WTC11 (cell line): ENCODE measurements around the gene GXYLT2.

ENCODE experiments used
- CBFB ChIP-seq: sonication (generic); formaldehyde crosslinking; IDR thresholded peaks from 2 replicates; pipeline ENCODE4 v1.8.1; 2022; ENCODE audit warnings: mild to moderate bottlenecking, low read depth, missing genetic modification reagents
- JUN ChIP-seq: sonication (generic); formaldehyde crosslinking; IDR thresholded peaks from 2 replicates; pipeline ENCODE4 v1.8.0; 2023; ENCODE audit warnings: mild to moderate bottlenecking, missing genetic modification reagents
- NFYB ChIP-seq: sonication (generic); formaldehyde crosslinking; conservative IDR thresholded peaks from 2 replicates; pipeline ENCODE4 v1.8.0; 2022; ENCODE audit warnings: low read depth, missing genetic modification reagents
- TEAD4 ChIP-seq: sonication (generic); formaldehyde crosslinking; IDR thresholded peaks from 2 replicates; pipeline ENCODE4 v1.8.0; 2022; ENCODE audit warnings: mild to moderate bottlenecking, missing genetic modification reagents
- ZNF671 ChIP-seq: fragments of 250-450 bp; sonication (Bioruptor Pico); IDR thresholded peaks from 2 replicates; pipeline ENCODE4 v1.8.0; 2021; ENCODE audit warnings: mild to moderate bottlenecking
- TF ChIP-seq, protein P1 (sequence below): fragments of 200-600 bp; IDR thresholded peaks from 2 replicates; pipeline ENCODE4 v1.8.0; 2022; ENCODE audit warnings: antibody characterized with exemption
- TF ChIP-seq, protein P2 (sequence below): sonication (generic); formaldehyde crosslinking; IDR thresholded peaks from 2 replicates; pipeline ENCODE4 v1.8.1; 2022; ENCODE audit warnings: low read depth, missing genetic modification reagents, borderline replicate concordance
- TF ChIP-seq, protein P3 (sequence below): sonication (generic); formaldehyde crosslinking; IDR thresholded peaks from 2 replicates; pipeline ENCODE4 v1.8.1; 2022; ENCODE audit warnings: mild to moderate bottlenecking, missing genetic modification reagents, moderate library complexity, borderline replicate concordance
- TF ChIP-seq, protein P4 (sequence below): sonication (generic); formaldehyde crosslinking; IDR thresholded peaks from 2 replicates; pipeline ENCODE4 v1.8.0; 2022; ENCODE audit warnings: mild to moderate bottlenecking, missing genetic modification reagents

DNA sequence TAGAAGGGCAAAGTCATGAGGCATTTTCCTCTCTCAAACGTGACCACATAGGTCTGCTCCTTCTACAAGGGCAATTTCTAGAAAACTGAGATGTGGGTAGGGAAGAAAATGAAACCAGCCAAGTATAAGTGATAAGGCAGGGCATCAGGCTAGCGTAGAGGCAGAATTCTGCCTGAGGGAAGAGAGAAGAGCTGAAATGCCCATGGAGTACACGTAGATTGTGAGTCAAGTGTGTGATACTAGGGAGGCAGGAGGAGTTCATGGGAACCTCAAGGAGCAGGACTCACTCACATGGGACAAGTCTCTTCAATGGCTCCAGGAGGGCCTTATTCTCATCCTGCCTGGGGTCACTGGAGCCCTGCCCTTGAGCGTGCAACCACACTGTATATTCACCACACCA lies 73.9 kb downstream of the GXYLT2 start:
- TF ChIP-seq, protein P1, sequence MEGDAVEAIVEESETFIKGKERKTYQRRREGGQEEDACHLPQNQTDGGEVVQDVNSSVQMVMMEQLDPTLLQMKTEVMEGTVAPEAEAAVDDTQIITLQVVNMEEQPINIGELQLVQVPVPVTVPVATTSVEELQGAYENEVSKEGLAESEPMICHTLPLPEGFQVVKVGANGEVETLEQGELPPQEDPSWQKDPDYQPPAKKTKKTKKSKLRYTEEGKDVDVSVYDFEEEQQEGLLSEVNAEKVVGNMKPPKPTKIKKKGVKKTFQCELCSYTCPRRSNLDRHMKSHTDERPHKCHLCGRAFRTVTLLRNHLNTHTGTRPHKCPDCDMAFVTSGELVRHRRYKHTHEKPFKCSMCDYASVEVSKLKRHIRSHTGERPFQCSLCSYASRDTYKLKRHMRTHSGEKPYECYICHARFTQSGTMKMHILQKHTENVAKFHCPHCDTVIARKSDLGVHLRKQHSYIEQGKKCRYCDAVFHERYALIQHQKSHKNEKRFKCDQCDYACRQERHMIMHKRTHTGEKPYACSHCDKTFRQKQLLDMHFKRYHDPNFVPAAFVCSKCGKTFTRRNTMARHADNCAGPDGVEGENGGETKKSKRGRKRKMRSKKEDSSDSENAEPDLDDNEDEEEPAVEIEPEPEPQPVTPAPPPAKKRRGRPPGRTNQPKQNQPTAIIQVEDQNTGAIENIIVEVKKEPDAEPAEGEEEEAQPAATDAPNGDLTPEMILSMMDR = no peak
- TF ChIP-seq, protein P2, sequence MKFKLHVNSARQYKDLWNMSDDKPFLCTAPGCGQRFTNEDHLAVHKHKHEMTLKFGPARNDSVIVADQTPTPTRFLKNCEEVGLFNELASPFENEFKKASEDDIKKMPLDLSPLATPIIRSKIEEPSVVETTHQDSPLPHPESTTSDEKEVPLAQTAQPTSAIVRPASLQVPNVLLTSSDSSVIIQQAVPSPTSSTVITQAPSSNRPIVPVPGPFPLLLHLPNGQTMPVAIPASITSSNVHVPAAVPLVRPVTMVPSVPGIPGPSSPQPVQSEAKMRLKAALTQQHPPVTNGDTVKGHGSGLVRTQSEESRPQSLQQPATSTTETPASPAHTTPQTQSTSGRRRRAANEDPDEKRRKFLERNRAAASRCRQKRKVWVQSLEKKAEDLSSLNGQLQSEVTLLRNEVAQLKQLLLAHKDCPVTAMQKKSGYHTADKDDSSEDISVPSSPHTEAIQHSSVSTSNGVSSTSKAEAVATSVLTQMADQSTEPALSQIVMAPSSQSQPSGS (CRISPR knock-in tag) = no peak
- TF ChIP-seq CBFB (CRISPR knock-in tag) (no peak), JUN (CRISPR knock-in tag) (no peak), ZNF671 (CRISPR knock-in tag) (no peak), NFYB (CRISPR knock-in tag) (no peak), TEAD4 (CRISPR knock-in tag) (no peak)
- TF ChIP-seq, protein P3, sequence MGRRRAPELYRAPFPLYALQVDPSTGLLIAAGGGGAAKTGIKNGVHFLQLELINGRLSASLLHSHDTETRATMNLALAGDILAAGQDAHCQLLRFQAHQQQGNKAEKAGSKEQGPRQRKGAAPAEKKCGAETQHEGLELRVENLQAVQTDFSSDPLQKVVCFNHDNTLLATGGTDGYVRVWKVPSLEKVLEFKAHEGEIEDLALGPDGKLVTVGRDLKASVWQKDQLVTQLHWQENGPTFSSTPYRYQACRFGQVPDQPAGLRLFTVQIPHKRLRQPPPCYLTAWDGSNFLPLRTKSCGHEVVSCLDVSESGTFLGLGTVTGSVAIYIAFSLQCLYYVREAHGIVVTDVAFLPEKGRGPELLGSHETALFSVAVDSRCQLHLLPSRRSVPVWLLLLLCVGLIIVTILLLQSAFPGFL (CRISPR knock-in tag) = no peak
- TF ChIP-seq, protein P4, sequence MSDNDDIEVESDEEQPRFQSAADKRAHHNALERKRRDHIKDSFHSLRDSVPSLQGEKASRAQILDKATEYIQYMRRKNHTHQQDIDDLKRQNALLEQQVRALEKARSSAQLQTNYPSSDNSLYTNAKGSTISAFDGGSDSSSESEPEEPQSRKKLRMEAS = no peak
